Measurements from ENCODE around the gene SLC10A6. TPM values are rescaled to one million over a fixed set of nuclear protein-coding genes. Genes with fewer than 3 reads are reported as not detected.

Gene SLC10A6
- total and polyA plus RNA-seq, 10 of the 15 experiments (the other 5 are each of a cell fraction or from before 2014, with no cell fraction given), result 0.05 TPM; not detected in 9

GRCh38 chr4:86788826-86789225 lies 60.4 kb downstream of the SLC10A6 start (continued):
- TF ChIP-seq ZBTB4 (CRISPR knock-in tag; IDR thresholded peaks at IDR 0.05) (no peak), STAT1 (conservative IDR thresholded peaks at IDR 0.05) (no peak), SUZ12 (IDR thresholded peaks at IDR 0.05; ENCODE audit: unreplicated experiment) (no peak), MTA3 (IDR thresholded peaks at IDR 0.05; ENCODE audit: borderline replicate concordance, low read length) (no peak)

GRCh38 chr4:86778175-86778574 lies 71.0 kb downstream of the SLC10A6 start:
- in situ Hi-C loops (cut with MboI), result no loop called here

More at GRCh38 chr4:86778175-86778574, 71.0 kb downstream of the SLC10A6 start:
- ATAC-seq, result no peak
- FAIRE-seq, result no peak
- no peak overlapping the region for H2AFZ ChIP-seq (ENCODE audit: control insufficient read depth, low read depth, low read length)
- BruUV-seq (replicated peaks), result no TSS peak
- no peak overlapping the region for H3K27ac ChIP-seq (ENCODE audit: control insufficient read depth, insufficient read depth)
- H4K20me1 ChIP-seq (ENCODE audit: control insufficient read depth, insufficient read depth), result no peaks in the 10 kb centered on the region
- intact Hi-C loops (cut with micrococcal nuclease; ENCODE audit: unreplicated experiment), result no loop called here
- CTCF ChIA-PET, result interaction anchor here (1.2 to 2.2 kb wide), 3 partner anchors 8 to 279 kb away, joined by 3 to 7 read pairs (median 3); no protein-coding TSS in a partner anchor
- H3K9me3 ChIP-seq (replicated peaks; ENCODE audit: control insufficient read depth, insufficient read depth, low read length), result no peaks in the 10 kb centered on the region
- SMC1A ChIA-PET (ENCODE audit: uncharacterized antibody, unreplicated experiment), result interaction anchor here (1.1 to 2.2 kb wide), 5 partner anchors 11 to 184 kb away, joined by 3 to 6 read pairs (median 3); partner anchors contain the start of gene PTPN13
- RAD21 ChIA-PET (ENCODE audit: unreplicated experiment), result interaction anchor here (0.6 to 1.2 kb wide), 2 partner anchors 184 to 256 kb away, joined by 3 to 4 read pairs; partner anchors contain the start of gene PTPN13
- no peak overlapping the region for H3K4me3 ChIP-seq
- no peaks in the 10 kb centered on the region for H3K4me1 ChIP-seq (ENCODE audit: control insufficient read depth, insufficient read depth, low read length)
- H3K79me2 ChIP-seq (ENCODE audit: control insufficient read depth, insufficient read depth, low read length), result no peaks in the 10 kb centered on the region
- TF ChIP-seq TCF7 (IDR thresholded peaks at IDR 0.05; ENCODE audit: borderline replicate concordance) (no peak), BMI1 (IDR thresholded peaks at IDR 0.05; ENCODE audit: borderline replicate concordance) (no peak), ESRRA (IDR thresholded peaks at IDR 0.05; ENCODE audit: low read length) (no peak), NFYA (IDR thresholded peaks at IDR 0.05; ENCODE audit: borderline replicate concordance, low read depth, low read length) (no peak), TARDBP (IDR thresholded peaks at IDR 0.05; ENCODE audit: borderline replicate concordance) (no peak), FOS (IDR thresholded peaks at IDR 0.05; ENCODE audit: borderline replicate concordance, extremely low read depth, insufficient read length) (no peak), CBX5 (IDR thresholded peaks at IDR 0.05; ENCODE audit: low read depth) (no peak), PML (IDR thresholded peaks at IDR 0.05; ENCODE audit: low read length) (no peak), POU2F2 (IDR thresholded peaks at IDR 0.05; ENCODE audit: borderline replicate concordance, low read depth, low read length) (no peak), BRCA1 (IDR thresholded peaks at IDR 0.05; ENCODE audit: low read depth, low read length) (no peak)
- POLR2A ChIA-PET, result interaction anchor here (0.6 kb wide), 1 partner anchor 577 kb away, joined by 4 read pairs; no protein-coding TSS in a partner anchor
- H3K36me3 ChIP-seq (ENCODE audit: control insufficient read depth in 2 of 2, insufficient read depth in 2 of 2, low read length in 1 of 2), result no peaks in the 10 kb centered on the region; a peak in 1 of 4 replicates
- no peak overlapping the region for H3K9ac ChIP-seq (ENCODE audit: control insufficient read depth, insufficient read depth, low read length)
- 39% methylated on average over 4 of the region's 4 CpGs for WGBS (ENCODE audit: insufficient coverage, insufficient replicate concordance, low lambda C conversion rate, missing lambda C conversion rate)
- H3K4me2 ChIP-seq (ENCODE audit: control insufficient read depth, insufficient read depth), result no peak overlapping the region
- no peaks in the 10 kb centered on the region for H3K27me3 ChIP-seq (replicated peaks in 1 of 2; ENCODE audit: control insufficient read depth in 2 of 2, insufficient read depth in 2 of 2, low read length in 1 of 2)
- no peak for DNase-seq (ENCODE audit: low read depth, low spot score)
